Panc1 (cell line): Measurements from ENCODE around the gene NOTO. TPM values are rescaled to one million over a fixed set of nuclear protein-coding genes. Genes with fewer than 3 reads are reported as not detected.

Experiments used
- ATAC-seq: fragments of 200-7000 bp; cut with Tn5 transposase; 2 replicates; pipeline ENCODE4 v1.9.1; 2020; ENCODE audit warnings: mild to moderate bottlenecking, moderate library complexity
- BruUV-seq: library from RNA; stranded (reverse); fragments of 400-500 nt; replicated peaks from 2 replicates; lab custom pipeline; 2021; lab: Mats Ljungman, UMichigan
- CTCF ChIA-PET: fragments of 300-600 bp; sonication (Branson Sonifier 250); formaldehyde crosslinking; loops from one replicate; lab custom pipeline; 2022; ENCODE audit warnings: antibody characterized with exemption; lab: Charles Lee
- POLR2A ChIA-PET: fragments of 300-600 bp; sonication (Branson Sonifier 250); formaldehyde crosslinking; loops from one replicate; lab custom pipeline; 2022; ENCODE audit warnings: antibody characterized with exemption; lab: Charles Lee
- DNase-seq: peaks from one replicate; pipeline ENCODE4 v3.0.0-alpha.2; 2010; ENCODE audit warnings: low read depth, low spot score
- H3K27ac ChIP-seq: 2 replicates; pipeline ENCODE4 v1.5.1; 2011; ENCODE audit warnings: mild to moderate bottlenecking, low read length, inconsistent platforms
- H3K27me3 ChIP-seq: fragments of 200-500 bp; sonication (Bioruptor generic); 2 replicates; pipeline ENCODE4 v1.6.0; 2014; ENCODE audit warnings: low read length, inconsistent platforms; ENCODE audit not compliant: control insufficient read depth, insufficient read depth
- H3K36me3 ChIP-seq: fragments of 200-500 bp; sonication (Bioruptor generic); 2 replicates; pipeline ENCODE4 v1.5.1; 2014; ENCODE audit warnings: inconsistent platforms, mild to moderate bottlenecking, low read length, moderate library complexity; ENCODE audit not compliant: control insufficient read depth, insufficient read depth
- H3K4me1 ChIP-seq: 2 replicates; pipeline ENCODE4 v1.5.1; 2011; ENCODE audit warnings: inconsistent platforms, mild to moderate bottlenecking, low read length, moderate library complexity; ENCODE audit not compliant: control insufficient read depth, insufficient read depth
- H3K4me3 ChIP-seq, 2 experiments: 2 replicates each; pipeline ENCODE4 v1.5.1; 2011 to 2012; ENCODE audit warnings: low read depth in 2 of 2, low read length in 2 of 2, mild to moderate bottlenecking in 2 of 2, inconsistent platforms in 1 of 2, moderate library complexity in 1 of 2
- H3K9me3 ChIP-seq: fragments of 200-500 bp; sonication (Bioruptor generic); 2 replicates; pipeline ENCODE4 v1.5.1; 2014; ENCODE audit warnings: low read depth, mild to moderate bottlenecking, inconsistent platforms, low read length, moderate library complexity; ENCODE audit not compliant: control insufficient read depth, insufficient read depth
- POLR2AphosphoS5 ChIP-seq: IDR thresholded peaks from 2 replicates; pipeline ENCODE4 v1.6.1; 2012; ENCODE audit warnings: mild to moderate bottlenecking, low read depth, low read length, moderate library complexity
- SIN3A ChIP-seq: IDR thresholded peaks from 2 replicates; pipeline ENCODE4 v1.6.1; 2012; ENCODE audit warnings: low read depth, mild to moderate bottlenecking, low read length, moderate library complexity, borderline replicate concordance; ENCODE audit not compliant: insufficient read depth
- TCF7L2 ChIP-seq: IDR thresholded peaks from 2 replicates; pipeline ENCODE4 v1.6.1; 2011; ENCODE audit warnings: mild to moderate bottlenecking, low read depth, low read length, inconsistent platforms
- in situ Hi-C: cut with HindIII; loops from 2 replicates; pipeline ENCODE4 v1.10.0; 2016; ENCODE audit warnings: low sequenced_read_pairs, low pct_unique_long_range_greater_than_20kb
- intact Hi-C: fragments of 100-400 bp; cut with micrococcal nuclease; formaldehyde crosslinking; loops from one replicate; pipeline ENCODE4 v1.10.0; 2022; ENCODE audit not compliant: unreplicated experiment
- total RNA-seq: library from RNA; stranded (reverse); gene quantifications from one replicate; pipeline ENCODE4 v1.2.1, GENCODE V29; 2021; ENCODE audit not compliant: unreplicated experiment
- TF ChIP-seq, protein P1 (sequence below): fragments of 450-650 bp; IDR thresholded peaks from 2 replicates; pipeline ENCODE4 v1.5.1; 2017; ENCODE audit warnings: mild to moderate bottlenecking
- TF ChIP-seq, protein P2 (sequence below), 2 experiments: IDR thresholded peaks; 2 replicates each; pipeline ENCODE4 v1.6.1; 2011 to 2012; ENCODE audit warnings: low read depth in 2 of 2, control low read depth in 1 of 2, low read length in 1 of 2, mild to moderate bottlenecking in 1 of 2, moderate library complexity in 1 of 2; ENCODE audit not compliant: insufficient read depth in 1 of 2

The NOTO gene
- total RNA-seq, 1 experiment from 2014 or later = 0.08 TPM

DNA sequence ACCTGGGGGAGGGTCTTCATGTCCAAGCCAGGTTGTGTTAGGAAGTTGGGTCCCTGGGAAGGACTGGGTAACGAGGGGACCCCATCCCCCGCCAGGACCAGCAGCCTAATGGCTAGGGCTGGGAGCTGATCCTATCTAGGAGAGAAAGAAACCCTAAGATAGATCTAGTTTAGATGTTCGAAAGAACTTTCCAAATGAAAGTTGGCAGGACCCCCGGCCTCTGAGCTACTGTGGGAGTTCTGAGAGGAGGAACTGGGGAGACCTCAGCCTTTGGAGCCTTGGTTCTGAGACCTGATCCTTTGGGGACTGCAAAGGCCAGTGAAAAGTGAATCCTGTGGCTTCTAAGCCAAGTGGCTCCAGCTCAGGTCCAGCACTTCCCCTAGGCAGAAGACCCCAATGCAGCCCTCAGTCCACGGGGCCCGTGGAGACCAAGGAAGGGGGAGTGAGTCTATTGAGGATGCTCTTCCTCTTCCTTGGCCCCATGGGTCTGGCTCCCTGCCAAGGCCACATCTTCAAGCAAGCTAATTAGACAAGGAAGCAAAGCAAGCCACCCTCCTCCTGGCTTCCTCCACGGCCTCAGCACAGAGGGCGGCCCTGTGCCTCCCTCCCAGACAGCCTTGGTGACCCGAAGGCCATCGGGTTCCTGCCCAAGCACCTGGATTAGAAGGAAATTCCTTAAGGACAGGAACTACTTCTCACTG, 55.2 kb downstream of the NOTO start:
- TF ChIP-seq SIN3A = no peak
- no peak for TF ChIP-seq POLR2AphosphoS5
- no peak for TF ChIP-seq TCF7L2
- TF ChIP-seq, protein P1, sequence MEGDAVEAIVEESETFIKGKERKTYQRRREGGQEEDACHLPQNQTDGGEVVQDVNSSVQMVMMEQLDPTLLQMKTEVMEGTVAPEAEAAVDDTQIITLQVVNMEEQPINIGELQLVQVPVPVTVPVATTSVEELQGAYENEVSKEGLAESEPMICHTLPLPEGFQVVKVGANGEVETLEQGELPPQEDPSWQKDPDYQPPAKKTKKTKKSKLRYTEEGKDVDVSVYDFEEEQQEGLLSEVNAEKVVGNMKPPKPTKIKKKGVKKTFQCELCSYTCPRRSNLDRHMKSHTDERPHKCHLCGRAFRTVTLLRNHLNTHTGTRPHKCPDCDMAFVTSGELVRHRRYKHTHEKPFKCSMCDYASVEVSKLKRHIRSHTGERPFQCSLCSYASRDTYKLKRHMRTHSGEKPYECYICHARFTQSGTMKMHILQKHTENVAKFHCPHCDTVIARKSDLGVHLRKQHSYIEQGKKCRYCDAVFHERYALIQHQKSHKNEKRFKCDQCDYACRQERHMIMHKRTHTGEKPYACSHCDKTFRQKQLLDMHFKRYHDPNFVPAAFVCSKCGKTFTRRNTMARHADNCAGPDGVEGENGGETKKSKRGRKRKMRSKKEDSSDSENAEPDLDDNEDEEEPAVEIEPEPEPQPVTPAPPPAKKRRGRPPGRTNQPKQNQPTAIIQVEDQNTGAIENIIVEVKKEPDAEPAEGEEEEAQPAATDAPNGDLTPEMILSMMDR = no peak
- TF ChIP-seq, protein P2, sequence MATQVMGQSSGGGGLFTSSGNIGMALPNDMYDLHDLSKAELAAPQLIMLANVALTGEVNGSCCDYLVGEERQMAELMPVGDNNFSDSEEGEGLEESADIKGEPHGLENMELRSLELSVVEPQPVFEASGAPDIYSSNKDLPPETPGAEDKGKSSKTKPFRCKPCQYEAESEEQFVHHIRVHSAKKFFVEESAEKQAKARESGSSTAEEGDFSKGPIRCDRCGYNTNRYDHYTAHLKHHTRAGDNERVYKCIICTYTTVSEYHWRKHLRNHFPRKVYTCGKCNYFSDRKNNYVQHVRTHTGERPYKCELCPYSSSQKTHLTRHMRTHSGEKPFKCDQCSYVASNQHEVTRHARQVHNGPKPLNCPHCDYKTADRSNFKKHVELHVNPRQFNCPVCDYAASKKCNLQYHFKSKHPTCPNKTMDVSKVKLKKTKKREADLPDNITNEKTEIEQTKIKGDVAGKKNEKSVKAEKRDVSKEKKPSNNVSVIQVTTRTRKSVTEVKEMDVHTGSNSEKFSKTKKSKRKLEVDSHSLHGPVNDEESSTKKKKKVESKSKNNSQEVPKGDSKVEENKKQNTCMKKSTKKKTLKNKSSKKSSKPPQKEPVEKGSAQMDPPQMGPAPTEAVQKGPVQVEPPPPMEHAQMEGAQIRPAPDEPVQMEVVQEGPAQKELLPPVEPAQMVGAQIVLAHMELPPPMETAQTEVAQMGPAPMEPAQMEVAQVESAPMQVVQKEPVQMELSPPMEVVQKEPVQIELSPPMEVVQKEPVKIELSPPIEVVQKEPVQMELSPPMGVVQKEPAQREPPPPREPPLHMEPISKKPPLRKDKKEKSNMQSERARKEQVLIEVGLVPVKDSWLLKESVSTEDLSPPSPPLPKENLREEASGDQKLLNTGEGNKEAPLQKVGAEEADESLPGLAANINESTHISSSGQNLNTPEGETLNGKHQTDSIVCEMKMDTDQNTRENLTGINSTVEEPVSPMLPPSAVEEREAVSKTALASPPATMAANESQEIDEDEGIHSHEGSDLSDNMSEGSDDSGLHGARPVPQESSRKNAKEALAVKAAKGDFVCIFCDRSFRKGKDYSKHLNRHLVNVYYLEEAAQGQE (IDR thresholded peaks at IDR 0.05; ENCODE audit: insufficient read depth in 1 of 2, low read depth in 2 of 2, low read length in 1 of 2) = no peak
- ChIA-PET POLR2A (no interaction called here), CTCF (interaction anchor here (1.6 kb wide), 1 partner anchor 45 kb away, joined by 4 read pairs; no protein-coding TSS in a partner anchor)
- BruUV-seq = no TSS peak
- Histone ChIP-seq H3K4me1 (no peaks in the 10 kb centered on the region), H3K4me3 (no peak overlapping the region), H3K27me3 (no peaks in the 10 kb centered on the region), H3K27ac (no peak overlapping the region), H3K9me3 (no peaks in the 10 kb centered on the region), H3K36me3 (peaks cover 5% of the 10 kb centered on the region)
- intact Hi-C loops (no loop called here), in situ Hi-C loops (no loop called here)
- no peak for ATAC-seq
- DNase-seq = no peak

DNA sequence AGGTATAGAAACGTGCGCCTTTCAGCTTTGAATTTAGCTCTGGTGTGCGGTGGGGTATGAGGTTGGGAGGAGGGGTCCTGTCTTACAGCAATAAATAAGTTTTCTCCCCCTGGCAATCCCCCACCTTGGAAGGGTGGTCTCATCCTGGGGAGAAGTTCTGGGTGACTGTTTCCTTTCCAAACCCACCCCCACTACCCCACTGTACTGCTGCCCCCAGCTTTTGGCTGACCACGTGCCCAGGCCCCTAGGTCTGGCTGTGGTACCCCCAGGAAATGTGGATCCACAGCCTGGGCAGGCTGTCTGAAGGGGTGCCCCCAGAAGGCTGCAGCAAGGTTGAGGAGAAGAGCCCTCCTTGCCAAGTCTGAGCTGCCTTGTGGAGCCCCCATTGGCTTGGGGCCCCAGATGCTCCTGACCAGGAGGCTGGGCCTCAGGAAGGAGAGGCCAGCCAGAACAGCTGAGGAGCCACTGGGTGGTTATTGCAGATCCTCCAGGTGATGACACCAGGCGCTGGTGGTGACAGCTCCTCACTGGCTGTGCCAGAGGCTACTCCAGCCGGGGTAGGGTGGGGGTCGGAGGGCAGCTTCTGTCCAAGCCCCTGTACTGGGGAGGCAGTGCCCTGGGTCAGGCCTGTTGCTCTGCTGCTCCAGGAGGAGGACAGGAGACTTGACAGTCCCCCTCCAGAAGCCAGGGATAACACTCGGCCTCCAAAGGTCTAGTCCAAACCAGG, 56.0 kb downstream of the NOTO start:
- Histone ChIP-seq H3K36me3 (no peaks in the 10 kb centered on the region), H3K27ac (no peak overlapping the region), H3K27me3 (no peaks in the 10 kb centered on the region), H3K4me1 (no peaks in the 10 kb centered on the region), H3K4me3 (no peak overlapping the region), H3K9me3 (no peaks in the 10 kb centered on the region)
- ChIA-PET CTCF (interaction anchor here (1.6 kb wide), 1 partner anchor 46 kb away, joined by 4 read pairs; no protein-coding TSS in a partner anchor), POLR2A (no interaction called here)
- intact Hi-C loops (no loop called here), in situ Hi-C loops (no loop called here)
- ATAC-seq (no peak), DNase-seq (no peak)
- BruUV-seq = no TSS peak
- TF ChIP-seq POLR2AphosphoS5 (no peak), SIN3A (no peak)
- TF ChIP-seq, protein P1 = no peak
